Right lobe of liver (tissue), 6 donors: ENCODE measurements around the gene PLXNB2. TPM values are rescaled to one million over a fixed set of nuclear protein-coding genes. Genes with fewer than 3 reads are reported as not detected.

Experiments used
- ATAC-seq, 4 donors: fragments of 200-7000 bp; cut with Tn5 transposase; one replicate each; pipeline ENCODE4 v1.9.1; 2020; ENCODE audit warnings: mild to moderate bottlenecking in 4 of 4, moderate library complexity in 4 of 4
- DNase-seq, 3 donors: peaks; one replicate each; pipeline ENCODE4 v3.0.0-alpha.2; 2020
- H3K27ac ChIP-seq, 3 donors: fragments of 200-600 bp; one replicate each; pipeline ENCODE4 v1.8.0; 2022
- H3K27me3 ChIP-seq, 2 donors: fragments of 200-600 bp; one replicate each; pipeline ENCODE4 v1.8.0; 2022
- H3K36me3 ChIP-seq, 4 donors: fragments of 200-600 bp; sonication (generic) in 1 of 4; one replicate each; pipeline versions ENCODE4 v1.5.1 to v1.8.0; 2017 to 2022; ENCODE audit warnings: control low read depth in 1 of 4
- H3K4me1 ChIP-seq, 4 donors: fragments of 200-600 bp; sonication (generic) in 1 of 4; one replicate each; pipeline versions ENCODE4 v1.5.1 to v1.8.0; 2017 to 2022; ENCODE audit warnings: control low read depth in 1 of 4
- H3K4me3 ChIP-seq, 3 donors: fragments of 200-600 bp; one replicate each; pipeline ENCODE4 v1.8.0; 2022
- H3K9me3 ChIP-seq, 4 donors: fragments of 200-600 bp; sonication (generic) in 1 of 4; one replicate each; pipeline versions ENCODE4 v1.5.1 to v1.8.0; 2017 to 2022; ENCODE audit warnings: control low read depth in 1 of 4
- POLR2A ChIP-seq: fragments of 450-650 bp; IDR thresholded peaks from one replicate; pipeline ENCODE4 v1.6.1; 2017; ENCODE audit warnings: antibody characterized with exemption, mild to moderate bottlenecking
- WGBS: methylation state at CpG from one replicate; pipeline ENCODE4 v1.1.6; 2018; ENCODE audit warnings: low coverage, low lambda C conversion rate; ENCODE audit not compliant: insufficient coverage; ENCODE audit errors: missing lambda C conversion rate; 5-methylcytosine and 5-hydroxymethylcytosine counted together
- intact Hi-C, 2 donors: fragments of 100-400 bp; cut with DNase I; formaldehyde crosslinking; loops; one replicate each; pipeline versions ENCODE4 v1.11.2 to v1.14.1; 2022
- total RNA-seq, 6 experiments: library from RNA; depleted of rRNA in 2 of 6; stranded (reverse); fragments of >200 nt in 2 of 6; fragmentation: NEBNext Ultra II Directional in 3 of 6; extraction: Animal tissue kit (Norgen Biotek cat#: 25700) in 3 of 6; gene quantifications; one replicate each; pipeline versions ENCODE4 v1.1.0 to v1.2.4, GENCODE V29; 2016 to 2023
- TF ChIP-seq, protein P1 (sequence below), 4 donors: fragments of 200-600 bp in 3 of 4; fragments of 450-650 bp in 1 of 4; IDR thresholded peaks; one replicate each; pipeline versions ENCODE4 v1.5.1 to v1.8.0; 2016 to 2022; ENCODE audit warnings: antibody characterized with exemption in 4 of 4, mild to moderate bottlenecking in 2 of 4
- donor health status: DM: no; HTN: yes; CAD: no.
- donor health status: DM: no; HTN: no; CAD: no.
- donor health status: DM: no; HTN: no; CAD: no.
- donor health status: DM: no; HTN: yes; CAD: no.
- donor health status: DM: no; HTN: yes; CAD: no.

The PLXNB2 gene
- total RNA-seq, 6 experiments from 2014 or later: 154 to 181 (median 161) TPM

DNA sequence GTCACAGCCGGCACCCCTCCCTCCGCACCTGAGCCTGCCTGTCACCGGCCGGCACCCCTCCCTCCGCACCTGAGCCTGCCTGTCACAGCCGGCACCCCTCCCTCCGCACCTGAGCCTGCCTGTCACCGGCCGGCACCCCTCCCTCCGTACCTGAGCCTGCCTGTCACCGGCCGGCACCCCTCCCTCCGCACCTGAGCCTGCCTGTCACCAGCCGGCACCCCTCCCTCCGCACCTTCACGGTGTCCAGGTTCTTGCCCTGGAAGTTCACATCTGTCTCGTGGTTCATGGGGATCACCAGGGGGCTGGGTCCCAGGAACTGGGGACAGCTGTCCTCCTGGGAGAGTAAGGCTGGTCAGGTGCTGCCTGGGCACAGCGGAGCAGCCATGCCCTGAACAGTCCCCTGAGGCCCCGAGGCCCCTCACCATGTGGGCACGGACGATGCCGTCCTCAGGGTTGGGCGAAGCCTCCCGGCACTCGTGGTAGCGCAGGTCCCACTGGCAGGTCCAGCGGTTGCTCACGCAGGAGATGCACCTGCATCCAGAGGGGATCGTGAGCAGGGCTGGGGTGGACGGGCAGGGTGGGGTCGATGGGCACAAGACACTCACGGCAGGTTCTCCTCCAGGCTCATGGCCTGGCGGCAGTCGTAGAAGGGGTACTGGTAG is 21.7 kb downstream of the PLXNB2 start:
- Histone ChIP-seq H3K4me1 (no peaks in the 10 kb centered on the region), H3K9me3 (no peaks in the 10 kb centered on the region), H3K27me3 (no peaks in the 10 kb centered on the region), H3K4me3 (no peak overlapping the region), H3K36me3 (peaks cover 6 to 86% (median 56%) of the 10 kb centered on the region in 4 donors), H3K27ac (no peak overlapping the region)
- intact Hi-C loops: no loop called here
- DNase-seq: no peak
- WGBS: 95% methylated on average over 3 of the region's 34 CpGs
- ATAC-seq: no peak
- no peak for TF ChIP-seq POLR2A
- TF ChIP-seq, protein P1, sequence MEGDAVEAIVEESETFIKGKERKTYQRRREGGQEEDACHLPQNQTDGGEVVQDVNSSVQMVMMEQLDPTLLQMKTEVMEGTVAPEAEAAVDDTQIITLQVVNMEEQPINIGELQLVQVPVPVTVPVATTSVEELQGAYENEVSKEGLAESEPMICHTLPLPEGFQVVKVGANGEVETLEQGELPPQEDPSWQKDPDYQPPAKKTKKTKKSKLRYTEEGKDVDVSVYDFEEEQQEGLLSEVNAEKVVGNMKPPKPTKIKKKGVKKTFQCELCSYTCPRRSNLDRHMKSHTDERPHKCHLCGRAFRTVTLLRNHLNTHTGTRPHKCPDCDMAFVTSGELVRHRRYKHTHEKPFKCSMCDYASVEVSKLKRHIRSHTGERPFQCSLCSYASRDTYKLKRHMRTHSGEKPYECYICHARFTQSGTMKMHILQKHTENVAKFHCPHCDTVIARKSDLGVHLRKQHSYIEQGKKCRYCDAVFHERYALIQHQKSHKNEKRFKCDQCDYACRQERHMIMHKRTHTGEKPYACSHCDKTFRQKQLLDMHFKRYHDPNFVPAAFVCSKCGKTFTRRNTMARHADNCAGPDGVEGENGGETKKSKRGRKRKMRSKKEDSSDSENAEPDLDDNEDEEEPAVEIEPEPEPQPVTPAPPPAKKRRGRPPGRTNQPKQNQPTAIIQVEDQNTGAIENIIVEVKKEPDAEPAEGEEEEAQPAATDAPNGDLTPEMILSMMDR (IDR thresholded peaks at IDR 0.05): no peak

DNA sequence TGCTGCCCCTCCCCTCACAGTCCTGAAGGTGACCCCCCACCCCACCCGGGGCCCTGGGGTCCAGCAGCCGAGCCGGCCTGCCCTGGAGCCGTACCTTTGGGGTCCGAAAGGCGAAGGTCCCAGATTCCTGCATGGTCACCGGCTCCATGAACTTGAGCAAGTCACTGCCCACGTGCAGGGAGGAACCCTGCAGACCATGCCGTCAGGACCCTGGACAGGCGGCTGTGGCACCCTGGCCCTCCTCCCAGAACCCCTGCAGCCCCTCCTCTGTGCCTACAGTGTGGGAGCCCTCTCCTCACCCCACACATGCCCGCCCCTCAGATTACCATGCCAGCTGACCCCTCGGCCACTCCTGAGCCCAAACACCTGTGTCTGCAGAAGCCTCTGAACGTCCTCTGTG is 23.0 kb downstream of the PLXNB2 start:
- Histone ChIP-seq H3K36me3 (peaks cover 6 to 90% (median 62%) of the 10 kb centered on the region in 4 donors), H3K27me3 (no peaks in the 10 kb centered on the region), H3K27ac (no peak overlapping the region), H3K4me3 (no peak overlapping the region), H3K9me3 (no peaks in the 10 kb centered on the region), H3K4me1 (no peaks in the 10 kb centered on the region)
- TF ChIP-seq POLR2A: no peak
- TF ChIP-seq, protein P1 (IDR thresholded peaks at IDR 0.05): no peak
- ATAC-seq (no peak), DNase-seq (no peak)
- 71% methylated on average over 2 of the region's 13 CpGs for WGBS
- intact Hi-C loops: no loop called here

DNA sequence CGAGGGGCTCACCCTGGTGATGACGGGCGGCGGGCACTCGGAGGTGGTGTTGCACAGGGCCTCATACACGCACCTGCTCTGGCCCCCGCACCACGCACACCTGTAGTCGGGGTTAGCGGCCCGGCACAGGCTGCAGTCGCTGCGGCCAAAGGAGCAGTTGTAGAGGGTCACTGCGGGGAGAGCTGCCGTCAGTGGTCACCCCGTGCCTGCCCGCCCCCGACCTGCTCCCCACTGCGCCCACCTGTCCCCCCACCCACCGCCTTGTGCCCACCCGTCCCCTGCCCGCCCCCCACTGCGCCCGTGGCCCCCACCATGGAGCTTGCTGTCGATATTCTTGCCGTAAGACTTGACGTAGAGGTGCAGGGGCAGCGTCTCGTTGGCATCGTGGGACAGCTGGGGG is 23.6 kb downstream of the PLXNB2 start:
- TF ChIP-seq, protein P1 (IDR thresholded peaks at IDR 0.05): no peak
- no peak for TF ChIP-seq POLR2A
- intact Hi-C loops: no loop called here
- ATAC-seq (no peak), DNase-seq (no peak)
- 93% methylated on average over 5 of the region's 30 CpGs for WGBS
- Histone ChIP-seq H3K4me1 (no peaks in the 10 kb centered on the region), H3K36me3 (peaks cover 5 to 88% (median 62%) of the 10 kb centered on the region in 4 donors), H3K9me3 (no peaks in the 10 kb centered on the region), H3K27ac (no peak overlapping the region), H3K4me3 (no peak overlapping the region), H3K27me3 (no peaks in the 10 kb centered on the region)

DNA sequence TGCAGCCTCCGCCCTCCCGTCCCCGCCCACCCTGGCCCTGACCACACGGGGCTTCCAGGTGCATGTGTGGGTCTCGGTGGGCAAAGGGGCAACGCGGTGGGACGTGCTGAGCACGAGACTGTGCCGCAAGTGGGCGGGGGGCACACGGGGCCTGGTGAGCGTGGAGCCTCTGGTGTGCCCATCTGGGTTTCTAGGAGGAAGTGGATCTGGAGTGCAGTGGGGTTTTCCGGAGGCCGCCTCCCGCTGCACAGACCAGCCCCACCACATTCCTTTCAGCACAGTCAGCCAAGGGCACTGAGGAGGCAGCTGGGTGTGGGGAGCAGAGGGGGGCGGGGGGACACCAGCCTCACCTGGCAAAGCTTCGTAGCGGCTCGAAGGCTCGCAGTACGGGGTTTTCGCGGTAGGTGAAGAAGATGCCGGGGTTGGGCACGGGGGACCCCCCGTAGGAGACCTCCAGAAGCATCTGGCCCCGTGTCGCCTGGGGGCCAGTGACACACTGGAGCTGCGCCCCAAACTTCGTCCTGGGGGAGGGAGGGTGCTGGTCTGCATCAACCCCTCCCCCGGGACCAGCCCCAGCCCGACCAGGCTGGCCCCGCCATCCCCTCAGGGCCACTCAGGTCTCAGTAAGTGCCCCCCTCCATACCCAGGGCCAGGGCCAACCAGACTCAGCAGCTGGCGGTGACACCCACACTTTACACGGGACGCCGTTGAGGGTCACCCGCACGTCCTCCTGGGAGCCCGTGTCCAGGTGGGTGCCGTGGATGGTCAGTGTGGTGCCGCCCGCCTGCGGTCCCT is 24.9 kb downstream of the PLXNB2 start:
- WGBS: 82% methylated on average over 6 of the region's 45 CpGs
- TF ChIP-seq POLR2A: no peak
- TF ChIP-seq, protein P1 (IDR thresholded peaks at IDR 0.05): no peak
- Histone ChIP-seq H3K4me3 (no peak overlapping the region), H3K27ac (no peak overlapping the region), H3K4me1 (no peaks in the 10 kb centered on the region), H3K9me3 (no peaks in the 10 kb centered on the region), H3K36me3 (peaks cover 0 to 88% (median 56%) of the 10 kb centered on the region in 4 donors), H3K27me3 (no peaks in the 10 kb centered on the region)
- intact Hi-C loops: no loop called here
- DNase-seq (no peak), ATAC-seq (peak in 2 of 4 donors; percentile 2 to 55)
